SK-N-SH treated with all-trans-retinoic acid at 6 μM for 48 hours (cell line): ENCODE data around the gene ITIH5.

Source experiments
- BACH2 ChIP-seq: fragments of 250-450 bp; sonication (Bioruptor Pico); IDR thresholded peaks from 2 replicates; pipeline ENCODE4 v1.9.0; 2021; ENCODE audit warnings: mild to moderate bottlenecking, borderline replicate concordance
- ZNF565 ChIP-seq: fragments of 450-650 bp; formaldehyde crosslinking; conservative IDR thresholded peaks from 2 replicates; pipeline ENCODE4 v1.5.0; 2020; ENCODE audit warnings: low read depth, mild to moderate bottlenecking, moderate library complexity
- ZNF8 ChIP-seq: fragments of 450-650 bp; formaldehyde crosslinking; IDR thresholded peaks from 2 replicates; pipeline ENCODE4 v1.5.0; 2020; ENCODE audit warnings: mild to moderate bottlenecking, moderate library complexity

DNA sequence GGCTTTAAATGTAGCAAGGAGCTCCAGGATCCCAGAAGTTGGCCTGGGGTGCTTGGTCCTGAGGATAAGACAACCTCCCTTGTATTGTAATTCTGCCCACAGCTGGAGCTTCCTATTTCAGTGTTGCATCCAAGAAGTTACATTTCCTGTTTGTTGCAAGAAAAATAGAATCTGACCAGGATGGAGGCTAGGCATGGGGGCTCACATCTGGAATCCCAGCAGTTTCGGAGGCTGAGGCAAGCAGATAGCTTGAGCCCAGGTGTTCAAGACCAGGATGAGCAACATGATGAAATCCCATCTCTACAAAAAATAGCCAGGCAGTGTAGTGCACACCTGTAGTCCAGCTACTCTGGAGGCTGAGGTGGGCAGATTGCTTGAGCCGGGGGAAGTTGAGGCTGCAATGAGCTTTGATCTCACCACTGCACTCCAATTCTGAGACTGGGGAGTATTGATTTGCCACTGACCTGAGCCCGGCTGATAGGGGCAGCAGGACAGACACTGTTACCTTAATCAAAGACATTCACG is 35.6 kb upstream of the ITIH5 start:
- TF ChIP-seq BACH2 (CRISPR knock-in tag) (no peak), ZNF565 (CRISPR knock-in tag) (no peak), ZNF8 (no peak)
